ENCODE results near the gene EID1.

EID1 gene

DNA sequence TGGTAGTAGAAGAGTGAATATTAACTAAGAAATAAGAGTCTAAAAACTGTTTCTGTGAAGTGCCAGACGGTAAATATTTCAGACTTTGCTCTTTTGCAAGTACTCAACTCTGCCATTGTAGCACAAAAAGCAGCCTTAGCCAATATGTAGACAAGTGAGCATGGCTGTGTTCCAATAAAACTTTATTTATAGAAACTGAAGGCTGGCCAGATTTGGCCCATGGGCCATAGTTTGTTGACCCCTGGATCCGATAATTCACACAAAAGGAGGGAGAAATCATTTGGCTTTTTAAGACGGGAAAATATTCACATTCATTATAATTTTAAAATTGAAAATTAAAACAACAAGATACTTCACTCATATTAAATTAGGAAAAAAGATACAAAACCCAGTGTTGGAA, 15.4 kb downstream of the EID1 start:
- no peak for DNase-seq (ENCODE audit: low read depth in 1 of 2, low spot score in 1 of 2)
- TF ChIP-seq, protein P1, sequence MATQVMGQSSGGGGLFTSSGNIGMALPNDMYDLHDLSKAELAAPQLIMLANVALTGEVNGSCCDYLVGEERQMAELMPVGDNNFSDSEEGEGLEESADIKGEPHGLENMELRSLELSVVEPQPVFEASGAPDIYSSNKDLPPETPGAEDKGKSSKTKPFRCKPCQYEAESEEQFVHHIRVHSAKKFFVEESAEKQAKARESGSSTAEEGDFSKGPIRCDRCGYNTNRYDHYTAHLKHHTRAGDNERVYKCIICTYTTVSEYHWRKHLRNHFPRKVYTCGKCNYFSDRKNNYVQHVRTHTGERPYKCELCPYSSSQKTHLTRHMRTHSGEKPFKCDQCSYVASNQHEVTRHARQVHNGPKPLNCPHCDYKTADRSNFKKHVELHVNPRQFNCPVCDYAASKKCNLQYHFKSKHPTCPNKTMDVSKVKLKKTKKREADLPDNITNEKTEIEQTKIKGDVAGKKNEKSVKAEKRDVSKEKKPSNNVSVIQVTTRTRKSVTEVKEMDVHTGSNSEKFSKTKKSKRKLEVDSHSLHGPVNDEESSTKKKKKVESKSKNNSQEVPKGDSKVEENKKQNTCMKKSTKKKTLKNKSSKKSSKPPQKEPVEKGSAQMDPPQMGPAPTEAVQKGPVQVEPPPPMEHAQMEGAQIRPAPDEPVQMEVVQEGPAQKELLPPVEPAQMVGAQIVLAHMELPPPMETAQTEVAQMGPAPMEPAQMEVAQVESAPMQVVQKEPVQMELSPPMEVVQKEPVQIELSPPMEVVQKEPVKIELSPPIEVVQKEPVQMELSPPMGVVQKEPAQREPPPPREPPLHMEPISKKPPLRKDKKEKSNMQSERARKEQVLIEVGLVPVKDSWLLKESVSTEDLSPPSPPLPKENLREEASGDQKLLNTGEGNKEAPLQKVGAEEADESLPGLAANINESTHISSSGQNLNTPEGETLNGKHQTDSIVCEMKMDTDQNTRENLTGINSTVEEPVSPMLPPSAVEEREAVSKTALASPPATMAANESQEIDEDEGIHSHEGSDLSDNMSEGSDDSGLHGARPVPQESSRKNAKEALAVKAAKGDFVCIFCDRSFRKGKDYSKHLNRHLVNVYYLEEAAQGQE (IDR thresholded peaks at IDR 0.05; ENCODE audit: insufficient replicate concordance, low read depth): no peak
- TF ChIP-seq SPI1 (IDR thresholded peaks at IDR 0.05; ENCODE audit: borderline replicate concordance, low read depth) (no peak), POLR2AphosphoS5 (IDR thresholded peaks at IDR 0.05; ENCODE audit: low read depth) (no peak), GABPA (IDR thresholded peaks at IDR 0.05; ENCODE audit: low read depth) (no peak)
- TF ChIP-seq, protein P2, sequence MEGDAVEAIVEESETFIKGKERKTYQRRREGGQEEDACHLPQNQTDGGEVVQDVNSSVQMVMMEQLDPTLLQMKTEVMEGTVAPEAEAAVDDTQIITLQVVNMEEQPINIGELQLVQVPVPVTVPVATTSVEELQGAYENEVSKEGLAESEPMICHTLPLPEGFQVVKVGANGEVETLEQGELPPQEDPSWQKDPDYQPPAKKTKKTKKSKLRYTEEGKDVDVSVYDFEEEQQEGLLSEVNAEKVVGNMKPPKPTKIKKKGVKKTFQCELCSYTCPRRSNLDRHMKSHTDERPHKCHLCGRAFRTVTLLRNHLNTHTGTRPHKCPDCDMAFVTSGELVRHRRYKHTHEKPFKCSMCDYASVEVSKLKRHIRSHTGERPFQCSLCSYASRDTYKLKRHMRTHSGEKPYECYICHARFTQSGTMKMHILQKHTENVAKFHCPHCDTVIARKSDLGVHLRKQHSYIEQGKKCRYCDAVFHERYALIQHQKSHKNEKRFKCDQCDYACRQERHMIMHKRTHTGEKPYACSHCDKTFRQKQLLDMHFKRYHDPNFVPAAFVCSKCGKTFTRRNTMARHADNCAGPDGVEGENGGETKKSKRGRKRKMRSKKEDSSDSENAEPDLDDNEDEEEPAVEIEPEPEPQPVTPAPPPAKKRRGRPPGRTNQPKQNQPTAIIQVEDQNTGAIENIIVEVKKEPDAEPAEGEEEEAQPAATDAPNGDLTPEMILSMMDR (IDR thresholded peaks at IDR 0.05; ENCODE audit: insufficient read depth, low read length): no peak
- no peak overlapping the region for H3K27ac ChIP-seq (replicated peaks)
- H3K4me3 ChIP-seq (replicated peaks; ENCODE audit: insufficient read depth, low read length): no peak overlapping the region
- no peaks in the 10 kb centered on the region for H3K27me3 ChIP-seq (ENCODE audit: insufficient read depth, poor library complexity, severe bottlenecking)

DNA sequence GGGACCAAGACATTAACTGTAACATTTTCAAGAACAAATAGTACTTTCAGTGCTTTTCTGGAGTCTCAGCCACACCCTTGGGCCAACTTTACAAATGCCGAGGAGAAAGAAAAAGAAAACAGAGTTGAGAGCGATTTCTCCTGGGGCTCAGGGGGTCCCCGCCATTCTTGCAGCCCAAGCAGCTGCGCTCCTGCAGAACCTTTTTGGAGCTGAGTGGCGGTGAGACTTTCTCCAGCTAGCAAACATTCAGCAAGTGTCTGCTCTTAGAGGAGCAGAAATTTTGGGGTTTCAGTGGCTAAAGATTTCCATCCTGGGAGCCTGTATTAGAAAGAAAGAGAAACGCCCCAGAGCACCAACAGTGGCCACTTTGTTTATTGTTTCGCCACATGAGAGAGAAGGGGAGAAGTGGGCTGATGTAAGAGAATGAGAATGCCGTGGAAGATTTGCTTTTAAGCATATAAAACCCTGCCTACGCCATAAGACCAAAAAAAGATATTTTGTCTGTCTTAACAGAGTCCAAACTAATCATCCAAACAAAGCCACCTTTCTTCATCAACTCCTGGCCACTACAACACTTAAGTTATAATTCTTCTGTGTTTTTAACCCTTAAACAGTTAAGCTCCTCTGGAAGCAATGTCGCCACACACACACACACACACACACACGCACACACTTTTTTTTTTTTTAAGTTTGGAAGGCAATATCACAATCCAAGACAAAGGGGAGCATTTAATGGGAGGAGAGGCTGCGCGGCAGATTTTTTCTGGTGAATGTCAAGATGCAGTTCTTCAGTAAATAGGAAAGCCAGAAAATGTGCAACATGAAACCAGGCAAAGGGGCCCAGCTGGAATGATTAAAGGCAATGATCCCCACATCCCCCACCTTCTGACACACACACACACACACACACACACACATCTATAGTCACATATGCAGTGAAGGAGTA, 19.2 kb downstream of the EID1 start:
- Histone ChIP-seq H3K27ac (replicated peaks) (no peak overlapping the region), H3K4me3 (replicated peaks; ENCODE audit: insufficient read depth, low read length) (no peak overlapping the region), H3K27me3 (ENCODE audit: insufficient read depth, poor library complexity, severe bottlenecking) (no peaks in the 10 kb centered on the region)
- TF ChIP-seq GABPA (IDR thresholded peaks at IDR 0.05; ENCODE audit: low read depth) (no peak), POLR2AphosphoS5 (IDR thresholded peaks at IDR 0.05; ENCODE audit: low read depth) (no peak), SPI1 (IDR thresholded peaks at IDR 0.05; ENCODE audit: borderline replicate concordance, low read depth) (no peak)
- TF ChIP-seq, protein P2 (IDR thresholded peaks at IDR 0.05; ENCODE audit: insufficient read depth, low read length): no peak
- TF ChIP-seq, protein P1 (IDR thresholded peaks at IDR 0.05; ENCODE audit: insufficient replicate concordance, low read depth): no peak
- no peak for DNase-seq (ENCODE audit: low read depth in 1 of 2, low spot score in 1 of 2)

DNA sequence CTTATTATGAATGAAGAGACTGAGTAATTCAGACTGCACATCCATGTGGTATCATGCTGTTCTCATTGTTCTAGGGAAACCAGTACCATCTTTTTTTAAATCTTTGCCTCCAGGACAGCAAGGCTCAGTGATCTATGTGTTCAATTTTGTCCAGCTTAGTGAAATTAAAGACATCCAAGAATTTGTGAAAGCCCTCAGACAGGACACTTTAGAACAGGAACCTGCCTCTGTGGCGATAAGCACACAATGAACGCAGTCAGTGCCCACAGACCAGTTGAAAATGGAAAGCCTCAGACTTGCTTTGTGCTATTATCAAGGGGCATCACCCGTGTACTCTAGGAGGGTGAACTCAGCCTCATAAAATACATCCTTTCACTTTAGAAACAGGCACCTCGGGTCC, 20.1 kb downstream of the EID1 start:
- TF ChIP-seq, protein P1 (IDR thresholded peaks at IDR 0.05; ENCODE audit: insufficient replicate concordance, low read depth): no peak
- TF ChIP-seq SPI1 (IDR thresholded peaks at IDR 0.05; ENCODE audit: borderline replicate concordance, low read depth) (no peak), GABPA (IDR thresholded peaks at IDR 0.05; ENCODE audit: low read depth) (no peak), POLR2AphosphoS5 (IDR thresholded peaks at IDR 0.05; ENCODE audit: low read depth) (no peak)
- TF ChIP-seq, protein P2 (IDR thresholded peaks at IDR 0.05; ENCODE audit: insufficient read depth, low read length): no peak
- H3K27ac ChIP-seq (replicated peaks): no peak overlapping the region
- H3K27me3 ChIP-seq (ENCODE audit: insufficient read depth, poor library complexity, severe bottlenecking): no peaks in the 10 kb centered on the region
- DNase-seq (ENCODE audit: low read depth in 1 of 2, low spot score in 1 of 2): no peak
- H3K4me3 ChIP-seq (replicated peaks; ENCODE audit: insufficient read depth, low read length): no peak overlapping the region

All from HL-60 (cell line).